OCI-LY1 (cell line): ENCODE results near the gene EPC2.

ENCODE experiments used
- CTCF ChIP-seq: fragments of 200-600 bp; sonication (generic), shearing (Covaris generic); IDR thresholded peaks from 2 replicates; pipeline ENCODE4 v1.5.1; 2017; ENCODE audit warnings: mild to moderate bottlenecking, antibody characterized with exemption, low read length, moderate library complexity, mixed read lengths
- EZH2 ChIP-seq: fragments of 200-600 bp; sonication (generic), shearing (Covaris generic); IDR thresholded peaks from 2 replicates; pipeline ENCODE4 v1.8.0; 2017; ENCODE audit warnings: borderline replicate concordance, mixed run types, mild to moderate bottlenecking, antibody characterized with exemption, low read length, moderate library complexity, mixed read lengths

GRCh38 chr2:148656516-148656915 lies 12.0 kb downstream of the EPC2 start:
- TF ChIP-seq CTCF (no peak), EZH2 (no peak)
